Stimulated activated CD4-positive, alpha-beta T cell treated with anti-CD3 and anti-CD28 coated beads, Interleukin-4, amount 100 ng/mL, for 1 hour (primary cell): Measurements from ENCODE around the gene SAMD4B.
A peak's percentile ranks its signal among the peaks of the same experiment; 100 is the strongest.
"Not testable (repeated sequence)": the region's sequence is repeated elsewhere in the genome, so short reads cannot be mapped to it uniquely, and the experiment has no call there.

ENCODE experiments used
- DNase-seq: peaks from one replicate; pipeline ENCODE4 v3.0.0-alpha.2; 2020

SAMD4B gene

DNA sequence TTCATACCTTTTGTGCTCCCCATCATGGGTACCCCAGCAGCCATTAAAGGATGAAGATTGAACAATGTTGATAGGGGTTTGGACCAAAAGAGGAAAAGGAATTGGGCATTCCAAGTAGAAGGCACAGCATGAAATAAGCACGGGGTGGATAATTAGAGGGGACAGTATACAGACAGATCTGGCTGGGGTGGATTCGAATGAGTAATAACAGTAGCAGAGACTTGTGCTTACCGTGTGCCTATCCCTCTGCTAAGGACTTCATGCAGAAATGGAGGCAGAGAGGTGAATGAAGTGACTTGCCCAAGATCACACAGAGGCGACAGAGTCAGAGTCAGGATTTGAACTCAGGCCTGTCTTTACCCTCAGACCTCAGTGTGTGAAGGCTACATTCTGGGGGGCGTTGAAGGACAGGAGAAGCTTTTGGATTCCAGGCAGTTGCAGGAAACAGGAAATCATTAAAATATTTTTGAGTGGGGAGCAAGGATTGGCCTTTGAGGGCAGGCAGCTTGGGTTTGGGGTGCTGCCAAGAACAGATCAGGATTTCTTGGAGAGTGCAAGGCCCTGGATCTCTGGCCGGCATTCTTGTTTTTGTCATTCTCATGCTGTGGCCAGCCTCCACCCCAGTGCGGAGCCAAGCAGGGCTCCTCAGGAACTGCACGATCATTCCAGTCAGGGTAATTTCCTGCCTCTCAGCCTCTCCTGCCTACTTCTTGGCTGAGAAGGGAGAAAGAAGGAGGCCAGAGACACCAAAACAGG, 30.0 kb downstream of the SAMD4B start:
- DNase-seq: no peak

- no peak for DNase-seq
These were observed 30.7 kb downstream of the SAMD4B start for GRCh38 chr19:39372941-39373340.

GRCh38 chr19:39375929-39376328, 33.7 kb downstream of the SAMD4B start:
- DNase-seq: no peak

DNA sequence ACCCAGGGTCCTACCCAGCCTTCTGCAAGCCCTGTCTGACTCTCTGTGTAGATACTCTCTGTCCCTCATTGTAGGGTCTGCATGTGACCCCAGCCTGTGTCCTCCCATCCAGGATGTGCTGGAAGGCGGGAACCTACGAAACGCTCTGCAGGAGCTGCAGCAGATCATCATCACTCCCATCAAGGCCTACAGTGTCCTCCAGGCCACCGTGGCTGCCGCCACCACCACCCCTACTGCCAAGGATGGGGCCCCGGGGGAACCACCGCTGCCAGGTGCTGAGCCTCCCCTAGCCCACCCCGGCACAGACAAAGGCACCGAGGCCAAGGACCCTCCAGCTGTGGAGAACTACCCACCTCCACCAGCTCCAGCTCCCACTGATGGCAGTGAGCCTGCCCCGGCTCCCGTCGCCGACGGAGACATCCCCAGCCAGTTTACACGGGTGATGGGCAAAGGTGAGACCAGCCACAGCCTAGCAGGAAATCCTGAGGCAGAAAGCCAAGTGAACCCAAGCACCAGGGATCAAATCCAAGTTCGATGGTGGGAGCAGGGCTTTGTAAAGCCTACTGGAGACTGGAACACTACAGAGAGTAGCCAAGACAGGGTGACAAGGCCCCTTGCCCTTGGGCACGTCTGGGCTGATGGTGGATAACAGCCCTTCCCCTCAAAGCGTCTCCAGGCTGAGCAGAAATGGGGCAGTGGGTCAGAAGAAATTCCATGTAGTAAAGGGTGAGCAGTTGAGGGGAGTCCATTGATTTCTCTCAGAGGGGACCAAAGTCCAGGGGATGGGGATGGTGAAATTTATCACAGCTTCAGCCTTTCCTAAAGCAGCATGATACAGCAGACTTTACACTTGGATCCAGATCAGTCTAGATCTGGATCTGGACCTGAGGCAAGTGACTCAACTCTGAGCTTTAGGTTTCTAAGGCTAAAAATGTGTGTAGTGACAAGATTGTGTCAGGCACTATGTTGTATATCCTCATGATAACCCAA, 35.4 kb downstream of the SAMD4B start:
- no peak for DNase-seq

- not testable (repeated sequence) for DNase-seq
These were observed 37.1 kb downstream of the SAMD4B start for GRCh38 chr19:39379366-39379765.

- no peak for DNase-seq
These were observed 37.7 kb downstream of the SAMD4B start for GRCh38 chr19:39379865-39380396.

DNA sequence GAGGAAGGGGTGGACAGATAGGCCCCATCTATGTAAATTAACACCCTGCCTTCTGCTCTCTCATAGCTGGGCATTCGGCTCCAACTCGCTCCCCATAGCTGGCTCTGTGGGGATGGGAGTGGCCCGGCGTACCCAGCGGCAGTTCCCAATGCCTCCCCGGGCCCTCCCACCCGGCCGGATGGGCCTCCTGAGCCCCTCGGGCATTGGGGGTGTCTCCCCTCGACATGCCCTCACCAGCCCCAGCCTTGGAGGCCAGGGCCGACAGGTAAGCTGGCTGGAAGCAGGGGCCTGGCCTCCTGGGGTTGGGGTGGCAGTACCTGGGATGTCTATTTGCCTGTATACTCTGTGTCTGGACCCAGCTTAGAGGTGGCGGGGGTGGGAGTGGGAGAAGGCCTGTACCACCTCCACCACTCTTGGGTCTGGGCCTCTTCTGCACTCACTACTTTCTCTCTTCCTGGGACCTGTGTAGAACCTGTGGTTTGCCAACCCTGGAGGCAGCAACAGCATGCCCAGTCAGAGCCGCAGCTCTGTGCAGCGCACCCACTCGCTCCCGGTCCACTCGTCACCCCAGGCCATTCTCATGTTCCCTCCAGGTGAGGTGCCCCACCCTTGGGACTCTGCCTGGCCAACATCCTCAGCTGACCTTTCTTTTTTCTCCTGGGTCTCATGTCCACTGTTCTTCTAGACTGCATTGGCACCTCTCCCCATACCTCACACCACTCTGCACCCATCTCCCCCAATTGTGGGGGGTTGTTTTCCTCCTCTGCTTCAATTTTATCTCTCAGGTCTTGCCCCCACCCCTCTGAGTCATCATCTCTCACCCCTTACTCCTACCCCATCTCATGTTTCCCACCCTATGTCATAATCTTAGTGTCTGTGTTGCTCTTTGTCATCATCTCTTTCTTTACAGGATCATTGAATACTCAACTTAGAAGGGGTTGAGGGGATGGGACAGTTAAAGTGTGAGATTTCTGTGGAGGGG, 38.6 kb downstream of the SAMD4B start:
- DNase-seq: no peak

DNA sequence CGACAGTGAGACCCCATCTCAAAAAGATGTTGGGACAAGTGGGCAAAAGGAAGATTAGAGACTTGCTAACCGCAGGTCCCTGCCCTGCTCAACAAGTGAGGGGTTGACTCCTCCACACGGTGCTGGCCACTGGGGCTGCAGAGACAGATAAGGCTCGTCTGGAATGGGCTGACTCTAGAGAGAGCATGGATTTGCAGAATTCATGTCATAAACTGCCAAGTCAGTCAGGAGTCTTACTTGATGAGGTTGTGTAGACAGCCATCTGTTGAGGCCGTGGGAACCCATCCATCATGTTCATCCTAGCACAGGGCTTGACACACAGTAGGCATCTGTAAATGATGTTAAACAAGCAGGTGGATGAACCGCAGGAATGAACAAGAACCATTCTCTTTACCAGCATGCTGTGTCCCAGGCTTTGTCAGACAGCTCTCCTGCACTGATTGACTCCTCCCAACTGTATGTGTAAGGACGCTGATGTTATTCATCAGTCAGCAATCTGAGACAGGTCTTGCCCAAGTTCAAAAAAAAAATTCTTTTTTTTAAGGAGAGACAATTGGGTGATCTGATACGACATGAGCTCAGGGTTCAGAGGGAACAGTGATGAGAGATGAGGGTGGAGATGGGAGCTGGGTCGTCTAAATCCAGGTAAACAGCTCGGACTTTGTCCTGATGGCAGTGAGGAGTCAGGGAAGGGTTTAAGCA, 39.8 kb downstream of the SAMD4B start:
- no peak for DNase-seq

GRCh38 chr19:39382991-39383828, 41.0 kb downstream of the SAMD4B start:
- DNase-seq: no peak

- no peak for DNase-seq
These were observed 42.8 kb downstream of the SAMD4B start for GRCh38 chr19:39384839-39385568.

DNA sequence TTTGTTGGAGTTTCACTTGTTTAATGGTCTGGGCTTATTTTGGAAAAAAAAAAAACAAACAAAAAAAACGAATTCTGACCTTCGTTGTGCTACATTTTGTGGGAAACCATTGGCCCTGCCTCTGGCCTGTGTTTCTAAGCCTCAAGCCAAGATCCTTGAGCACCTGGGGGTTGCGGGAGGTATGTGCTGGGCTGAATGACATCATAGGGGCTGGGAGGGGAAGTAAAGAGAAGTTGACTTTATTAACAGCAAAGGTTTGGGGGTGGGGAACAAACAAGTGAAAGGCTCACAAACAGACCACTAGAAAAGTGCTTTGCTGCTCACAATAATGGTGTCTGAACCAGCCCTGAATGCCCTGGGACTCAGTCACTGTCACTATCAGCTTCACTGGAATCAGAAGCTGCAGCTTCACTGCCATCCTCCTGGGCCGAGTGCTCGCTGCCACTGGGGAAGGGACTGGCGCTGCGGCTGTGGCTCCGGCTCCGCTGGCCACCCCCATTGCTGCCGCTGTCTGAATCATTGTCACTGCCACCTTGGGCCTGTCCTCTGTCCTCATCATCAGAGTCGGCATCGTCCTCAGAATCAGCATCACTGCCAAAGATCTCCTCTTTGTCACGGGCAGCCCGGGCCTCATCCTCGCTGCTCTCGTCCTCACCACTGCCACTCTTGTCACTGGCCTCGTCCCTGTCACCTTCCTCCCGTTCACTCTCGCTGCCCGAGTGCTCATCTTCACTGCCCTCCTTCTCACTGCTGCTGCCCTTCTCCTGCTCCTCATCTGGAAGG, 43.6 kb downstream of the SAMD4B start:
- DNase-seq: no peak

DNA sequence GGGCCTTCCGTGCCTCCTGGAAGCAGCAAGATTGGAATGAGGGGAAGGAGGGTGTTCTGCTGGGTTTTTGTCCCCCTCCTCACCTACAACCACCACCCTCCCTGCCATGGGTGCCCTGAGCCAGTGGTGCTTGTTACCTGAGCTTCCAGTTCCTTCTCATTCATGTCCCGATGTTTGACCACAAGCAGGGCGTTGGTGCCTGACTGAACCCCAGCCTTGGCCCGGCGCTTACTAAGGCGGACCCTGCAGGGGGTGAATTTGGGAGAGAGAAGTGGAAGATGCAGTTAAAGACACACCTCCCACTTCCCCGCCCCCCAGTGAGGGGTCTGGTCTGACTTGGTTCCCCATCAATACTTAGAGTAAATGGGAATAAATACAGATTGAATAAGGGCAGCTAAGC, 44.3 kb downstream of the SAMD4B start:
- DNase-seq: no peak

DNA sequence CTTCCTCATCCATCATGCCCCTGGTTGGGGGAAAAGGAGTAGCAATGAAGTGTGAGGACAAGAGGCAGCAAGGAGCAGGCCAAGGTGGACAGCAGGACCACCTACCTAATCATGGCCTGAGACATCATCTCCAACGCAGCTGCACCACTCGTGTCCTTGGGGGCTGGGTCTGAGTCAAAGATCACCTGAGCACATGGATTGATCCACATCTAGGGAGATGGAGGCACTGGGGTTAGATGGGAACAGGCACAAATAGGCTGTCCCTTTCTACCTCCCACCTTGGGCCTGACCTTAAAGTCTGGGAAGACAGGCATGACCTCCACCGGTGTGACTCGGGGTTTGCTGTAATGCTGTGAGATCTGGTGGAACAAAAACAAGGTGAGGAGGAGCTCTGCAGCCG, 46.4 kb downstream of the SAMD4B start:
- no peak for DNase-seq

- no peak for DNase-seq
These were observed 47.6 kb downstream of the SAMD4B start for GRCh38 chr19:39389631-39390414.

- DNase-seq: no peak
These were observed 48.2 kb downstream of the SAMD4B start for GRCh38 chr19:39390451-39390750.

DNA sequence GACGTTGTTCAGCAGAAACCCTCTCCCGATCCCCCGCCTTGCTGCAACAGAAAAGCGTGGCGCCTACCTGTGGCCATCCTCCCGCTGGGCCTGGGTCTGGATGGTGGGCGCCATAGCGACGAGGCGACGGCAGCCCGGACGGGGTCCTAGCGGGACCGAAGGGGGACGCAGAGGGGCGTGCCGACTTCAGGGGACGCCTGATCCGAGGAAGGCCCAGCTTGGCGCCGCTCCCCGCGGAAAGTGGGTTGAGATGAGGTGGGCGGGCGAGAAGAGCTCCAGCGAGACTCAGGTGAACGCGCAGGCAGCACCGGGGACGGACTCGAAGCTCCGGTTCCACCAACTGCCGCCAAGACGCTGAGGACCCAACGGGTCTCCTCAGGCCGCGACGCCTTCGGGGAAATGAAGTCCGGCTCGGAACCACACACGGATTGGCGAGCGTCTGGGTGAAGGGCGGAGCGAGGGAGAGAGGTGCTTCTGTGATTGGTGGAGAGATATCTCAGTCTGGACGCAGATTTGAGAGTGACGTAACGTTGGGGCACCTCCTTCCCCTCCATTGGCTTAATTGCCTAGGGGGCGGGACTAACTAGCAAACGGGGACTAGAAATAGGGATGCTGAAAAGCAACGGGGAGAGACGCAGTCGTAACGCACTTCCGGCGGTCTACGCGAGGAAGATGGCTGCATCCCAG, 48.7 kb downstream of the SAMD4B start, which contains the start of the genes MED29 and PAF1:
TSS of gene MED29 (plus strand) at position 628 of the 687 bp plus-strand sequence. CDS start at position 673, 45 bp downstream.
TSS of gene PAF1 (minus strand) at position 356 of the 687 bp plus-strand sequence. CDS start at position 114, 242 bp downstream.
- peak; percentile 92 for DNase-seq
